Hematopoietic multipotent progenitor cell treated with erythropoietin and hydrocortisone succinate and interleukin-3 and kit ligand, for 17 days (in vitro differentiated cells): ENCODE data around the gene SLFN5.
A peak's percentile ranks its signal among the peaks of the same experiment; 100 is the strongest.
"Not testable (repeated sequence)": the region's sequence is repeated elsewhere in the genome, so short reads cannot be mapped to it uniquely, and the experiment has no call there.

Source experiments
- DNase-seq: peaks from one replicate; pipeline ENCODE4 v3.0.0-alpha.2; 2015; ENCODE audit warnings: low spot score

The SLFN5 gene

DNA sequence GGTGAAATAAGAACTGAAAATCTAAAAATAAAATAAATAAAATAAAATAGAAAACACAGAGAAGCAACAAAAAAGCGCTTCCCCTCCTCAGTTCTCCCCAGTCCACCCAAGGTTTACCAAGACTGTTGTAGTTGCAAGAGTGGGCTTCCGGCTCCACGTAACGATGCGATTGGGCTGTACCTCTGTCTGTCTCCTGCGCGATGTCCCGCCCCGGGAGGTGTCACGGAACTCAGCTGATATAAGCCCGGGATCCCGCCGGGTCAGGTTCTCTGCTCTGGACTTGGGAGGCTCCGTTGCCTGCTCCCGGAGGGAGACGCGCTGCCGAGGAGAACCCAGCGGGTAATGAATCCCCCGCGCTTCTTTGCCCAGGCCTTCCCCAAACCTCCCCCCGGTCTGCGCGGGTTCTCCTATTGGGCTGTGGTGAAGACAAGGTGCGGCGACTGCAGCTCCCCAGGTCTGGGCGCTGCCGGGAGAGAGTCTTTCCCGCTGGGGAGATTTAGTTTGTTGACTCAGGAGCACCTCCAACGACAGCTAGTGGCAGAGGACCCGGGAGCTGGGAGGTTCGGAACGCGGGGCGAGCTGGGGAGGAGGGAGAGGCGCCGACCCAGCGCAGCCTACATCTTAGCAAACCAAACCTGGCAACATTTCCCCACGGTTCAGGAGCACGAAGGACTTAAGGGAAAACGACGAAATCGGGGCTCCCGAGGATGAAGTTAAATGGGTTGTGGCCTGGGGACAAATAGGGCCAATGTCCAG lies at the start of gene SLFN5:
Gene SLFN5, plus strand, starts transcription at position 268 of the 756 bp plus-strand sequence. CDS start 15,619 bp downstream, outside the sequence.
- DNase-seq: peak; percentile 70

- DNase-seq: not testable (repeated sequence)
Observed at GRCh38 chr17:35194001-35194400, 48.9 kb upstream of the SLFN5 start, which contains the start of gene SLC35G3. Gene SLC35G3 (minus strand): TSS chr17:35194393. CDS start chr17:35194307, 86 bp downstream.

- DNase-seq: not testable (repeated sequence)
Observed at GRCh38 chr17:35195062-35195461, 47.8 kb upstream of the SLFN5 start.

DNA sequence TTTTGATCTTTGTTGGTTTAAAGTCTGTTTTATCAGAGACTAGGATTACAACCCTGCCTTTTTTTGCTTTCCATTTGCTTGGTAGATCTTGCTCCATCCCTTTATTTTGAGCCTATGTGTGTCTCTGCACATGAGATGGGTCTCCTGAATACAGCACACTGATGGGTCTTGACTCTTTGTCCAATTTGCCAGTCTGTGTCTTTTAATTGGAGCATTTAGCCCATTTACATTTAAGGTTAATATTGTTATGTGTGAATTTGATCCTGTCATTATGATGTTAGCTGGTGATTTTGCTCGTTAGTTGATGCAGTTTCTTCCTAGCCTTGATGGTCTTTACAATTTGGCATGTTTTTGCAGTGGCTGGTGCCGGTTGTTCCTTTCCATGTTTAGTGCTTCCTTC lies 40.3 kb upstream of the SLFN5 start:
- not testable (repeated sequence) for DNase-seq

DNA sequence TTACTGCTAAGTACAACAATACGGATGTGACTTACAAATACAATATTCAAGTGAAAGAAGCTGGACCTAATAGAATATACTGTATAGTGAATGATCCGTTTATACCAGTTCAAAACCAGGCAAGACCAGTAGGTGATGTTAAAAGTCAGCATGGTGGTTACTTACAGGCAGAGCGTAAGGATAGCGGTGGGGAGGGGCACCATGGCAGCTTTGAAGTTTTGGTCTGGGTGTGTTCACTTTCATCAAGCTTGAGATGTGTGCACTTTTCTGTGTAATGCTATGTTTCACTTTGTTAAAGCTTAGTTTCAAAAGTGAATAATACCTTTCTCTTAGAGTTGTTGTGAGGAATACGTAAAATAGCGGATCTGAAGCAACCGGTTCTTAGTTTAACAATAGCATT lies 32.1 kb upstream of the SLFN5 start:
- no peak for DNase-seq

GRCh38 chr17:35212668-35213067 lies 30.2 kb upstream of the SLFN5 start:
- DNase-seq: no peak

- no peak for DNase-seq
Observed at GRCh38 chr17:35213412-35213940, 29.4 kb upstream of the SLFN5 start.

- DNase-seq: no peak
Observed at GRCh38 chr17:35214192-35214591, 28.7 kb upstream of the SLFN5 start.

GRCh38 chr17:35214631-35215273 lies 28.1 kb upstream of the SLFN5 start:
- no peak for DNase-seq

- no peak for DNase-seq
Observed at GRCh38 chr17:35217107-35217506, 25.8 kb upstream of the SLFN5 start.

- DNase-seq: no peak
Observed at GRCh38 chr17:35218915-35219314, 24.0 kb upstream of the SLFN5 start.

DNA sequence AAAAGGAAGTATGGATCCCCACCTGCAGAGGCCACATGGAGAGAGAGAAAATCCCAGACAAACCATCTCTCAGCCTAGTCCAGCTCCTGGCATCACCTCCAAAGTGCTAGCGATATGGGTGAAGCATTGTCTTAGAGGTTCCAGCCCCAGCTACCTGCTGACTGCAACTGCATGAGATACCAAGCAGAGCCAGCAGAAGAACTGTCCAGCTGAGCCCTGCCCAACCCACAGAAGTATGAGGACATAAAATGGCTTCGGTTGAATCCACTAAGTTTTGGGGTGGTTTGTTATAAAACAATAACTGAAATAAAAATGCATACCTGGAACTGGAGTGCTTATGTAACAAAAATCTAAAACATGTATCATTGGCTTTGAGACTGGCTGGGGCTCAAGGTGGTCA lies 20.4 kb upstream of the SLFN5 start:
- no peak for DNase-seq

GRCh38 chr17:35224436-35224835 lies 18.4 kb upstream of the SLFN5 start:
- DNase-seq: no peak

DNA sequence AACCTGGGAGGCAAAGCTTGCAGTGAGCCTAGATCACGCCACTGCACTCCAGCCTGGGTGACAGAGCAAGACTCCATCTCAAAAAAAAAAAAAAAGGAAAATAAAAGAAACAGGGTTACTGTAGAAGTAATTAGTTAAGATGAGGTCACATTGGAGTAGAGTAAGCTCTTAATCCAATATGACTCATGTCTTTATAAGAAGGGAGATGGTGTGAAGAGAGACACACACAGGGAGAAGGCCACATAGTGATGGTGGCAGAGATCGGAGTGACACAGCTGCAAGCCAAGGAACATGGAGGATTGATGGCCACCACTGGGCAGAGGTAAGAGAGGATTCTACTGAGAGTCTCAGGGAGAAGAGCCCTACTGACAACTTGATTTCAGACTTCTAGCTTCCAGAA lies 15.3 kb upstream of the SLFN5 start:
- DNase-seq: no peak

DNA sequence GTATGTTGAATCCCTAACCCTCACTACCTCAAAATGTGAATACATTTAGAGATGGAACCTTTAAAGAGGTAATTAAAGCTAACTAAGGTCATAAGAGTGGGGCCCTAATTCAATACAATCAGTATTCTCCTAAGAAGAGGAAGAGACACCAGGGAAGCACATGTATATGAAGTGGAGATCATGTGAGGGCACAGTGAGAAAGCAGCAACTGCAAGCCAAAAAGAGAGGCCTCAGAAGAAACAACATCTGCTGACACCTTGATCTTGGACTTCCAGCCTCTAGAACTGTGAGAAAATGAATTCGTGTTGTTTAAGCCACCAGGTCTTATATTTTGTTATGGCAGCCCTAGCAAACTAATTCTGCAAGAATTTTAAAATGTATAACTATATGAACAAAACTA lies 13.2 kb upstream of the SLFN5 start:
- DNase-seq: no peak

- DNase-seq: not testable (repeated sequence)
Observed at GRCh38 chr17:35234315-35234714, 8.6 kb upstream of the SLFN5 start.

DNA sequence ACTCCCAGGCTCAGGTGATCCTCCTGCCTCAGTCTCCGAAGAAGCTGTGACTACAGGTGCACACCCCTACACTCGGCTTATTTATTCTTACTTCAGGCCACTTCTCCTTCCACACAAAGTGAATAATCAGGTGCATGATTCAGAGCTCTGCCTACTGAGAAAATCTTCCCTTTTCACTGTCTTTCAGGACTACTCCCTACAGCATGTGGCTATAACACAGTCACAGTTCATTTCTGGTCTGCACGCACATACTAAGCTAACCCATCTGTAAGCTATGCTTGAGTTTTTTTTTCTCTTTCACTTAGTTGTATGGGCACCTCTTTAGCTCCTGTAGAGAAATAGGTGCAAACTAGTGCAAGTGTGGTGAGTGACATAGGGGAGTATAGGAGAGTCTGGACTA lies 7.6 kb upstream of the SLFN5 start:
- DNase-seq: no peak

DNA sequence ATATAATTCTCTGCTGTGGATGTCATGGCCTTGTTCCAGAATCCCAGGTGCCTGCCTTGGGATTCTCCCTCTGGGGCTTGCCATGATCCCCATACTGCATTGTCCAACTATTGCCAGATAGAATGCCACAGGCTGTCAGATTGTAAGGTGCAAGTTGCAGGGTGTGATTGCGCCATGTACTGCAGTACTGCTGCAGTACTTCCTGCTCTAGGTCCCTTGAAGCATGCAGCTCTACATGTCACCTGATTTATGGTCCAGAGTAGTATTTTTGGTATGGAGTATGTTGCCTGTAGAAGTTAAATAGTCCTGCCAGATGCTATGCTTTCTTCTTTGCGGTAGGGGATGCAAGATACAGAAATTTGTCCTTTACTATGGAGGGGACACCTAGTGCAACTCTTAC lies 7.0 kb upstream of the SLFN5 start:
- no peak for DNase-seq

DNA sequence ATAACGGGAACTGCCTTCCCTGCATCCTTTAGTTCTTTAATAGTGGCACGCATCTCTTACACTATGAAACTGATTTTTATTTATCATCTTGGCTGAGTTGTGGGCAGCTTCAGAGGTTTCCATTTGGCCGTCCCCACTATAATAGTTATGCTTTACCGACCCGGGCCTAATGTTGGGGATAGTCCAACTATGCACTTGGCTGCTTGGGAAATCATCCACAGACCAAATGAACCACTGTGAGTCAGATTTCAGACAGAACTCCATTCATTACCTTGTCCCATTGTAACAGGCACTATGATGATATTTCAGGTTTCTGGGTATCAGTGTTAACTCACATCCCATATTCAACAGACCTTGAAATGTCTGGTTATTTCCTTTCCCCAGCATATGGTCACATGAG lies 6.1 kb upstream of the SLFN5 start:
- DNase-seq: no peak

DNA sequence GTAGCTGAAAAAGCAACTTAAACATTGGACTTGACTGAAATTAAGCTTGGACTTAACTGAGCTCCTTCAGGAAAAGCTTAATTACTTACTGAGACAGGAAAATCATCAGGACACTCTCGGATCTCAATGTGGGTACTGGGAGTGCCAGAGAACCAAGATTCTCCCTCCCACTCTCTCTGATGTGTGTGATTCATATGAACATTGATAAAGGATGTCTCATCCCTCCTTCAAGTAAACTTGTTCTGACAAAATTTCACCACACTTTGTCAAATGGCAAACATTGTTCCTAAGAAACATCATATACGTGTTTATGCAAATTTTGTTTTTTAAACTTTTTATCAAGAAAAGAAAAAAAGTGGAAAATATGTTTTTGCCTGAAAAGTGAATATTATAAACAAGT lies 4.1 kb upstream of the SLFN5 start:
- DNase-seq: no peak

- DNase-seq: no peak
Observed at GRCh38 chr17:35239823-35240222, 3.0 kb upstream of the SLFN5 start.

DNA sequence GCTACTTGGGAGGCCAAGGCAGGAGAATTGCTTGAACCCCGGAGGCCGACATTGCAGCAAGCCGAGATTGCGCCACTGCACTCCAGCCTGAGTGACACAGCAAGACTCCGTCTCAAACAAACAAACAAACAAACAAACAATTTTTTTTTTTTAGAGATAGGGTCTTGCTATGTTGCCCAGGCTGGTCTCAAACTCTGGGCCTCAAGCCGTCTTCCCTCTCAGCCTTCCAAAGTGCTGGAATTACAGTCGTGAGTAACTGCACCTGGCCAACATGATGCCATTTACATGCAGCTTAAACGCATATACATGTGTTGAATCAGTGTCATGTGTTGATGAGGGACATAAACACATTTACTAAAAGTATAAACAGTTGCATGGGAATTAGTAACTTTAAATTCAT lies 2.0 kb upstream of the SLFN5 start:
- no peak for DNase-seq

- DNase-seq: no peak
Observed at GRCh38 chr17:35241520-35241919, 1.4 kb upstream of the SLFN5 start.
